Upper lobe of left lung (tissue), 4 donors: ENCODE data around the gene DSCAM.

Source experiments
- POLR2AphosphoS5 ChIP-seq, 2 donors: sonication (generic); formaldehyde crosslinking; IDR thresholded peaks; one replicate each; pipeline ENCODE4 v1.5.1; 2017; ENCODE audit warnings: antibody characterized with exemption in 2 of 2
- TF ChIP-seq, protein P1 (sequence below), 6 experiments: fragments of 450-650 bp in 4 of 6; fragments of 200-600 bp in 2 of 6; sonication (generic) in 2 of 6; IDR thresholded peaks; one replicate each; pipeline ENCODE4 v1.5.1; 2016 to 2019; ENCODE audit warnings: antibody characterized with exemption in 6 of 6

DNA sequence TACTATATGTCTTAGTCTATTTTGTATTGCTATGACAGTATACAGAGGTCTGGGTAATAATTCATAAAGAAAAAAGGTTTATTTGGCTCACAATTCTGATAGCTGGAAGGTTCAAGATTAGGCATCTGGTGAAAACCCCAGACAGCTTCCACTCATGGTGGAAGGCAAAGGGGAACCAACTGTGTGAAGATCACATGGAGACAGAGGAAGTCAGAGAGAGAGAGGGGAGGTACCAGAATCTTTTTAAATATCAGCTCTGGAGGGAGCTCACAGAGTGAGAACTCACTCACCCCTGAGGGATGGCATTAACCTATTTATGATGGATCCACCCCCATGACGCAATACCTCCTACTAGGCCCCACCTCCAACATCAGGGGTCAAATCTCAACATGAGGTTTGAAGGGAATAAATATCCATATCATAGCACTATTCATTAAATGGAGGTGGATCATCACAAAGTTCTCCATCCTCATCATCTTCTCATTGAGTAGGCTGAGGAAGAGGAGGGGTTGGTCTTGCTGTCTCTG, 290.5 kb downstream of the DSCAM start:
- TF ChIP-seq, protein P1, sequence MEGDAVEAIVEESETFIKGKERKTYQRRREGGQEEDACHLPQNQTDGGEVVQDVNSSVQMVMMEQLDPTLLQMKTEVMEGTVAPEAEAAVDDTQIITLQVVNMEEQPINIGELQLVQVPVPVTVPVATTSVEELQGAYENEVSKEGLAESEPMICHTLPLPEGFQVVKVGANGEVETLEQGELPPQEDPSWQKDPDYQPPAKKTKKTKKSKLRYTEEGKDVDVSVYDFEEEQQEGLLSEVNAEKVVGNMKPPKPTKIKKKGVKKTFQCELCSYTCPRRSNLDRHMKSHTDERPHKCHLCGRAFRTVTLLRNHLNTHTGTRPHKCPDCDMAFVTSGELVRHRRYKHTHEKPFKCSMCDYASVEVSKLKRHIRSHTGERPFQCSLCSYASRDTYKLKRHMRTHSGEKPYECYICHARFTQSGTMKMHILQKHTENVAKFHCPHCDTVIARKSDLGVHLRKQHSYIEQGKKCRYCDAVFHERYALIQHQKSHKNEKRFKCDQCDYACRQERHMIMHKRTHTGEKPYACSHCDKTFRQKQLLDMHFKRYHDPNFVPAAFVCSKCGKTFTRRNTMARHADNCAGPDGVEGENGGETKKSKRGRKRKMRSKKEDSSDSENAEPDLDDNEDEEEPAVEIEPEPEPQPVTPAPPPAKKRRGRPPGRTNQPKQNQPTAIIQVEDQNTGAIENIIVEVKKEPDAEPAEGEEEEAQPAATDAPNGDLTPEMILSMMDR (IDR thresholded peaks at IDR 0.05): no peak
- no peak for TF ChIP-seq POLR2AphosphoS5 (IDR thresholded peaks at IDR 0.05)
